Fibroblast of the aortic adventitia (primary cell): ENCODE measurements around the gene FFAR3. TPM values are rescaled to one million over a fixed set of nuclear protein-coding genes. Genes with fewer than 3 reads are reported as not detected.
"Not testable (repeated sequence)": the region's sequence is repeated elsewhere in the genome, so short reads cannot be mapped to it uniquely, and the experiment has no call there.

Source experiments
- DNase-seq: peaks from one replicate; pipeline ENCODE4 v3.0.0-alpha.2; 2010; ENCODE audit warnings: low read depth
- H3K4me3 ChIP-seq: 2 replicates; pipeline ENCODE4 v1.5.1; 2011; ENCODE audit warnings: low read depth, mild to moderate bottlenecking, control low read depth, low read length, moderate library complexity
- total RNA-seq: library from RNA; depleted of rRNA; stranded (reverse); fragments of >200 nt; gene quantifications from 2 replicates; pipeline ENCODE4 v1.2.3, GENCODE V29; 2012; ENCODE audit warnings: low replicate concordance
- TF ChIP-seq, protein P1 (sequence below): IDR thresholded peaks from 2 replicates; pipeline ENCODE4 v1.5.1; 2011; ENCODE audit warnings: mild to moderate bottlenecking, low read length, control low read depth, inconsistent platforms; ENCODE audit not compliant: insufficient read depth

Gene FFAR3
- total RNA-seq, 1 donor, result not detected

DNA sequence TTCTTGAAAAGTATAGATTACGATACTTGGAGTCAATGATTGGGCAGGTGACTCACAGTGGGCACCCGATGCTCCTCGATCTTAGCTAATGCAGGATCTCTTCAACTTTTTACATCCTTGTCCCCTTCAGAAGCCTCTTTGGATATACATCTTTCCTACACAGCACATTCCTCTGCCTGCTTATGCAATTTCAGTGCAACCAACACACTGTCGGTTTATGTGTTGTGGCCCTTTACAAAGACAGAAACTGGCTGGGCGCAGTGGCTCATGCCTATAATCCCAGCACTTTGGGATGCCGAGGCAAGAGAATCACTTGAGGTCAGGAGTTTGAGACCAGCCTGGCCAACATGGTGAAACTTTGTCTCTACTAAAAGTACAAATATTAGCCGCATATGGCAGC, 15.2 kb downstream of the FFAR3 start:
- TF ChIP-seq, protein P1, sequence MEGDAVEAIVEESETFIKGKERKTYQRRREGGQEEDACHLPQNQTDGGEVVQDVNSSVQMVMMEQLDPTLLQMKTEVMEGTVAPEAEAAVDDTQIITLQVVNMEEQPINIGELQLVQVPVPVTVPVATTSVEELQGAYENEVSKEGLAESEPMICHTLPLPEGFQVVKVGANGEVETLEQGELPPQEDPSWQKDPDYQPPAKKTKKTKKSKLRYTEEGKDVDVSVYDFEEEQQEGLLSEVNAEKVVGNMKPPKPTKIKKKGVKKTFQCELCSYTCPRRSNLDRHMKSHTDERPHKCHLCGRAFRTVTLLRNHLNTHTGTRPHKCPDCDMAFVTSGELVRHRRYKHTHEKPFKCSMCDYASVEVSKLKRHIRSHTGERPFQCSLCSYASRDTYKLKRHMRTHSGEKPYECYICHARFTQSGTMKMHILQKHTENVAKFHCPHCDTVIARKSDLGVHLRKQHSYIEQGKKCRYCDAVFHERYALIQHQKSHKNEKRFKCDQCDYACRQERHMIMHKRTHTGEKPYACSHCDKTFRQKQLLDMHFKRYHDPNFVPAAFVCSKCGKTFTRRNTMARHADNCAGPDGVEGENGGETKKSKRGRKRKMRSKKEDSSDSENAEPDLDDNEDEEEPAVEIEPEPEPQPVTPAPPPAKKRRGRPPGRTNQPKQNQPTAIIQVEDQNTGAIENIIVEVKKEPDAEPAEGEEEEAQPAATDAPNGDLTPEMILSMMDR, result no peak
- no peak overlapping the region for H3K4me3 ChIP-seq
- DNase-seq, result no peak

DNA sequence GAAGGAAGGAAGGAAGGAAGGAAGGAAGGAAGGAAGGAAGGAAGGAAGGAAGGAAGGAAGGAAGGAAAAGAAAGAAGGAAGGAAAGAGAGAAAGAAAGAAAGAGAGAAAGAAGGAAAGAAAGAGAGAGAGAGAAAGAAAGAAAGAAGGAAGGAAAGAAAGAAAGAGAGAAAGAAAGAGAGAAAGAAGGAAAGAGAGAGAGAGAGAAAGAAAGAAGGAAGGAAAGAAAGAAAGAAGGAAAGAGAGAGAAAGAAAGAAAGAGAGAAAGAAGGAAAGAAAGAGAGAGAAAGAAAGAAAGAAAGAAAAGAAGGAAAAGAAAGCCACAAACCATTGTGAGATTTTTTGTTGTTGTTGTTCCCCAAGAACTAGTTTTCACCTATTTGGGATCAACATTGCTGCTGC, 15.8 kb downstream of the FFAR3 start:
- DNase-seq, H3K4me3 ChIP-seq: not testable (repeated sequence)

DNA sequence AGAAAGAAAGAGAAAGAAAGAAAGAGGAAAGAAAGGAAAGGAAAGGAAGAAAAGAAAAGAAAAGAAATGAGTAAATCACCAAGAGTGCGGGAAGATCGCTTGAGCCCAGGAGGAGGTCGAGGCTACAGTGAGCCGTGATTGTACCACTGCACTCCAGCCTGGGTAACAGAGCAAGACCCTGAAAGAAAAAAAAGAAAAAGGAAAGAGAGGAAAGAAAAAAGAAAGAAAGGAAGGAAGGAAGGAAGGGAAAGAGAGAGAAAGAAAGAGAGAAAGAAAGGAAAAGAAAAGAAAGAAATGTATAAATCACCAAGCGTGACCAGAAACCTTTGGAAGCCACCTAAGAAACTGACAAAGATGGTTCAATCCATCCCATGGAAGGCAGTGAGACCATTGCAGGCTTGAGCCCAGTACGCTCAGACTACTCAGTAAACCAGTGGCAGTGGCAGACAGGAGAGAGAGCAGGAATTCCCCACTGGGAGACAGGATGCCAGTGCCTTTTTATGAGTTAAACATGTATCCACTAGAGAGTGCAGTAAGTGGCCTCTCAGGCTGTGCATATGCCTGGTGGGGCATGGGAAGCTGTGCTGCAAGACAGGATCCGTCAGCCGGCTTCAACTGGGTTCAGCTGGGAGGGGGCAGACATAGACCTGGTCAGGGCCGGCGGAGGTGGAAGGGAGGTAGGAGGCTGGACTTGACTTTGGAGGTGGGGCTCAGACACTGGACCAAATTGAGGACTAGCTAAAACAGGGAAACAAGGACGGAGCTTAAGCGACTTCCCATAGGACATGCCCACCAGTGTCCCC, 17.4 kb downstream of the FFAR3 start:
- TF ChIP-seq, protein P1, result no peak
- no peak for DNase-seq
- H3K4me3 ChIP-seq, result no peak overlapping the region

DNA sequence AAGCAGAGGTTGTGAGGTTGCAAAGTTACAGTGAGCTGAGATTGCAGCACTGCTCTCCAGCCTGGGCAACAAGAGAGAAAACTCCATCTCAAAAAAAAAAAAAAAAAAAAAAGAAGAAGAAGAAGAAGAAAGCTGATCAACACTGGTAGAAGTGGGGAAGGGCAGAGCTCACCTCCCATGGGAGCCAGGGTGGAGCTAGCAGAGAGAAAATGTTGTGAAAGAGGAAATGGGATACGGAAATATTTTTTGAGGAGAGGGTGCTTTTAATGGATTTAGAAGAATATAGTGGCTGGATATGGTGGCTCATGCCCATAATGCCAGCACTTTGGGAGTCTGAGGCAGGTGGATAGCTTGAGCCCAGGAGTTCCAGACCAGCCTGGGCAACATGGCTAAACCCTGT, 19.4 kb downstream of the FFAR3 start:
- TF ChIP-seq, protein P1, result no peak
- H3K4me3 ChIP-seq, result no peak overlapping the region
- DNase-seq, result no peak

DNA sequence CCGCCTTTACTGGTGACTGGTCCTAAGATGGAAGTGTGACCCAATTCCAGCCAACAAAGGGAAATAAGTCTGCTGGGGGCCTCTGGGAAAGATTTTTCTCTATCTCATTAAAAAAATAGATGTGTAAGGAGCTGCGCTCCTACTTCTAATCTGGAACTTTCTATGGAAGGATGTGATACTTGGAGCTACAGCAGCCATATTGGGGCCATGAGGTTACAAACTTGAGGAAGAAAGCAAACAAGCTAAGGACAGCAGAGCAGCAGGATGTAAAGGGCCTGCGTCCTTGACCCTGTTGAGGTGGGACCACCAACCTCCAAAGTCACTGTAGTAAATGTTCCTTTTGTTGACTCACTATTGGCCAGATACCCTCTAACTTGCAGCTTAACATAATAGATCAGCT, 20.1 kb downstream of the FFAR3 start:
- DNase-seq, result no peak
- TF ChIP-seq, protein P1, result no peak

DNA sequence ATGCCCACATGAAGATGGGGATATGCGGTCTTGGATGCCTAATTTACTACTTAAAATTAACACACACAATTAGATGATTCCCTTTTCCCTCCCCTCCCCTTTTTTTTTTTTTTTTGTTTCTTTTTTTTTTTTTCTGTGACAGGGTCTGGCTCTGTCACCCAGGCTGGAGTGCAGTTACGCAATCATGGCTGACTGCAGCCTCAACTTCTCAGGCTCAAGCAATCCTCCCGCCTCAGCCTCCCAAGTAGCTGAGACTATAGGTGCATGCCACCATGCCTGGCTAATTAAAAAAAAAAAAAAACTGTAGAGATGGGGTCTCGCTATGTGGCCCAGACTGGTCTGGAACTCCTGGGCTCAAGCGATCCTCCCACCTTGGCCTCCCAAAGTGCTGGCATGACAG, 21.3 kb downstream of the FFAR3 start:
- not testable (repeated sequence) for DNase-seq, H3K4me3 ChIP-seq

More for the DNA sequence above, 20.1 kb downstream of the FFAR3 start:
- no peak overlapping the region for H3K4me3 ChIP-seq

DNA sequence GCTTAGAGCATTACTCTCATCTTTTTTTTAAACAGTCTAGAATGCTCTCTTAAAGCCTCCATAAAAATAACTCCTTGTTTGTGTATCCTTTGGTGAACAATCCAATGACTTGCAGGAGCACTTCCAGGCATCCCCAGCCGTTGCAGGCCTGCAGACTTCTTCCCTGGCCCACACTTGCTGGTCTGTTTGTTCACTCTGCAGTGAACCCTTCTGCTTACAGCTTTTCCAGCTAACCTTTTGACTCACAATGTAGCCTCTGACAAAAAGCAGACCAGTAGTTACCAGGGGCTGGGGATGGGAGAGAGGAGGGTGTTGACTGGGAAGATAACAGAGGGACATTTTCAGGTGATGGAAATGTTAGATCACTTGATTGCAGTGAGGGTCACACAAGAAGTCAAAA, 21.7 kb downstream of the FFAR3 start:
- no peak for DNase-seq
- H3K4me3 ChIP-seq, result no peak overlapping the region
- TF ChIP-seq, protein P1, result no peak

DNA sequence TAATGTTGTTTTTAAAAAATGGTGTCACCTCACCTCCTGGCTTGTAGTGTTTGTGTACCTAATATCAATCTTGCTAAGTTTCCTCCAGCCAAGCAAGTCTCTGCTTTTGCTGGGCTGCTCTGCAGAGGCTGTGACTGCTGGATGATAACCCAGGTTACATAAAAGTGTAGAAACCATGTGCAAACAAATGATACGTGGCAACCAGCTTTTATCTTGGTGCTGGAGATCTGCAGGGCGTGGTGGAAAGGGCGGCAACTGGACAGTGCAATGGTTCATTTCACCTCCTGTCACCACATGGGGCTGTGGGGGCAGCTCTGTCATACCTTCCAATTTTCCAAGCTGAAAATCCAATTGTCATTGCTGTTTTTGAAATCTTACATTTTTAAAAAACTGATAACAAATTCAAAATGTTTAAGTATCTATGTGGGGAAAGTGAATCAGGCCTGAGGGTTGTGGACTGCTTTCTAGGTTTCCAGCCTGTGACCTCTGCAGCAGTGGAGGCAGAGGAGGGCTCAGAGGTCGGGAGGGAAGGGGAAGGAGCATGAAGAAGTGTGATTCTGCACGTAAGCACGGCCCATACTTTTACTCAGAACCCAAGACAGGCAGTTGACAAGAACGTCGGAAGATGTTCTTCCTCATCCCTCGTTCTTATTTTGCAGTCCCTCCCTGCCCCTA, 22.3 kb downstream of the FFAR3 start:
- no peak for DNase-seq
- TF ChIP-seq, protein P1, result no peak
- no peak overlapping the region for H3K4me3 ChIP-seq
